DOHH2 (cell line): ENCODE data around the gene CKMT2.
"Not testable (repeated sequence)": the region's sequence is repeated elsewhere in the genome, so short reads cannot be mapped to it uniquely, and the experiment has no call there.

Source experiments
- H3F3A ChIP-seq: fragments of 200-600 bp; sonication (generic), shearing (Covaris generic); 2 replicates; pipeline ENCODE4 v1.6.0; 2016; ENCODE audit warnings: antibody characterized with exemption, mild to moderate bottlenecking; ENCODE audit not compliant: control insufficient read depth, insufficient read depth
- H3K27ac ChIP-seq: fragments of 200-600 bp; sonication (generic); 2 replicates; pipeline ENCODE4 v1.5.1; 2014; ENCODE audit warnings: low read depth, mild to moderate bottlenecking, low read length, moderate library complexity
- H3K27me3 ChIP-seq: fragments of 200-600 bp; sonication (generic); 2 replicates; pipeline ENCODE4 v1.6.1; 2014; ENCODE audit warnings: mild to moderate bottlenecking, low read length, mixed read lengths; ENCODE audit not compliant: control insufficient read depth
- H3K36me3 ChIP-seq: fragments of 200-600 bp; sonication (generic); 2 replicates; pipeline ENCODE4 v1.6.1; 2014; ENCODE audit warnings: mild to moderate bottlenecking, low read length, moderate library complexity, mixed read lengths; ENCODE audit not compliant: control insufficient read depth
- H3K4me1 ChIP-seq: fragments of 200-600 bp; sonication (generic); 2 replicates; pipeline ENCODE4 v1.6.1; 2014; ENCODE audit warnings: mild to moderate bottlenecking, low read length, mixed read lengths; ENCODE audit not compliant: control insufficient read depth
- H3K4me2 ChIP-seq: fragments of 200-600 bp; sonication (generic); 2 replicates; pipeline ENCODE4 v1.6.0; 2014; ENCODE audit warnings: mild to moderate bottlenecking, low read length, moderate library complexity
- H3K4me3 ChIP-seq: fragments of 200-600 bp; sonication (generic); 2 replicates; pipeline ENCODE4 v1.5.1; 2014; ENCODE audit warnings: mild to moderate bottlenecking, low read length, mixed read lengths
- H3K79me2 ChIP-seq: fragments of 200-600 bp; sonication (generic); 2 replicates; pipeline ENCODE4 v1.6.1; 2014; ENCODE audit warnings: mild to moderate bottlenecking, low read length, mixed read lengths; ENCODE audit not compliant: control insufficient read depth
- H3K9me2 ChIP-seq: fragments of 200-600 bp; sonication (generic); replicated peaks from 2 replicates; pipeline ENCODE4 v1.6.1; 2014; ENCODE audit warnings: mild to moderate bottlenecking, low read length, mixed read lengths; ENCODE audit not compliant: control insufficient read depth
- H3K9me3 ChIP-seq: fragments of 200-600 bp; sonication (generic); 2 replicates; pipeline ENCODE4 v1.6.1; 2014; ENCODE audit warnings: antibody characterized with exemption, low read length, mixed read lengths; ENCODE audit not compliant: control insufficient read depth, insufficient read depth
- H4K20me1 ChIP-seq: fragments of 200-600 bp; sonication (generic); 2 replicates; pipeline ENCODE4 v1.6.0; 2014; ENCODE audit warnings: low read depth, mild to moderate bottlenecking, antibody characterized with exemption, low read length, moderate library complexity; ENCODE audit not compliant: control insufficient read depth, insufficient read depth
- EZH2phosphoT487 ChIP-seq: fragments of 200-600 bp; sonication (generic); IDR thresholded peaks from 2 replicates; pipeline ENCODE4 v1.6.1; 2017; ENCODE audit warnings: borderline replicate concordance, mild to moderate bottlenecking, antibody characterized with exemption, low read length, moderate library complexity, mixed read lengths
- TF ChIP-seq, protein P1 (sequence below): fragments of 200-600 bp; sonication (generic); IDR thresholded peaks from one replicate; pipeline ENCODE4 v1.5.1; 2014; ENCODE audit warnings: antibody characterized with exemption, mild to moderate bottlenecking, low read depth, low read length; ENCODE audit not compliant: poor library complexity, severe bottlenecking

CKMT2 gene

GRCh38 chr5:81288021-81288433 lies 54.9 kb downstream of the CKMT2 start:
- peaks cover 6% of the 10 kb centered on the region for H3F3A ChIP-seq
- peak overlapping the region; percentile 49 for H3K4me3 ChIP-seq
- no peaks in the 10 kb centered on the region for H3K9me2 ChIP-seq
- H4K20me1 ChIP-seq, result no peaks in the 10 kb centered on the region
- peaks cover 22% of the 10 kb centered on the region for H3K9me3 ChIP-seq
- no peak for TF ChIP-seq EZH2phosphoT487
- TF ChIP-seq, protein P1, sequence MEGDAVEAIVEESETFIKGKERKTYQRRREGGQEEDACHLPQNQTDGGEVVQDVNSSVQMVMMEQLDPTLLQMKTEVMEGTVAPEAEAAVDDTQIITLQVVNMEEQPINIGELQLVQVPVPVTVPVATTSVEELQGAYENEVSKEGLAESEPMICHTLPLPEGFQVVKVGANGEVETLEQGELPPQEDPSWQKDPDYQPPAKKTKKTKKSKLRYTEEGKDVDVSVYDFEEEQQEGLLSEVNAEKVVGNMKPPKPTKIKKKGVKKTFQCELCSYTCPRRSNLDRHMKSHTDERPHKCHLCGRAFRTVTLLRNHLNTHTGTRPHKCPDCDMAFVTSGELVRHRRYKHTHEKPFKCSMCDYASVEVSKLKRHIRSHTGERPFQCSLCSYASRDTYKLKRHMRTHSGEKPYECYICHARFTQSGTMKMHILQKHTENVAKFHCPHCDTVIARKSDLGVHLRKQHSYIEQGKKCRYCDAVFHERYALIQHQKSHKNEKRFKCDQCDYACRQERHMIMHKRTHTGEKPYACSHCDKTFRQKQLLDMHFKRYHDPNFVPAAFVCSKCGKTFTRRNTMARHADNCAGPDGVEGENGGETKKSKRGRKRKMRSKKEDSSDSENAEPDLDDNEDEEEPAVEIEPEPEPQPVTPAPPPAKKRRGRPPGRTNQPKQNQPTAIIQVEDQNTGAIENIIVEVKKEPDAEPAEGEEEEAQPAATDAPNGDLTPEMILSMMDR, result no peak
- no peaks in the 10 kb centered on the region for H3K27me3 ChIP-seq
- peaks cover 62% of the 10 kb centered on the region for H3K4me1 ChIP-seq
- H3K79me2 ChIP-seq, result peaks cover 74% of the 10 kb centered on the region
- peak overlapping the region; percentile 66 for H3K4me2 ChIP-seq
- H3K27ac ChIP-seq, result peak overlapping the region; percentile 74
- peaks cover 13% of the 10 kb centered on the region for H3K36me3 ChIP-seq

- H3K9me2 ChIP-seq, result no peaks in the 10 kb centered on the region
These were observed 57.0 kb downstream of the CKMT2 start for GRCh38 chr5:81290146-81290545.

GRCh38 chr5:81292130-81292529 lies 59.0 kb downstream of the CKMT2 start:
- Histone ChIP-seq H3K27me3 (no peaks in the 10 kb centered on the region), H3K4me1 (peaks cover 41% of the 10 kb centered on the region), H3K4me2 (no peak overlapping the region), H3K79me2 (peaks cover 78% of the 10 kb centered on the region), H4K20me1 (no peaks in the 10 kb centered on the region), H3K9me2 (no peaks in the 10 kb centered on the region), H3K36me3 (peaks cover 18% of the 10 kb centered on the region), H3F3A (peaks cover 3% of the 10 kb centered on the region), H3K4me3 (no peak overlapping the region), H3K9me3 (peaks cover 25% of the 10 kb centered on the region), H3K27ac (no peak overlapping the region)
- no peak for TF ChIP-seq EZH2phosphoT487
- TF ChIP-seq, protein P1, result no peak

More at GRCh38 chr5:81290146-81290545, 57.0 kb downstream of the CKMT2 start:
- H3K27ac ChIP-seq, result no peak overlapping the region
- H3K27me3 ChIP-seq, result no peaks in the 10 kb centered on the region
- no peak overlapping the region; the same call in 1 of the 2 replicates for H3K4me2 ChIP-seq
- no peak for TF ChIP-seq EZH2phosphoT487
- TF ChIP-seq, protein P1, result no peak
- peaks cover 18% of the 10 kb centered on the region for H3K36me3 ChIP-seq
- peaks cover 61% of the 10 kb centered on the region for H3K4me1 ChIP-seq
- H4K20me1 ChIP-seq, result no peaks in the 10 kb centered on the region
- peaks cover 85% of the 10 kb centered on the region for H3K79me2 ChIP-seq
- no peak overlapping the region for H3K4me3 ChIP-seq
- peaks cover 25% of the 10 kb centered on the region for H3K9me3 ChIP-seq
- H3F3A ChIP-seq, result peaks cover 3% of the 10 kb centered on the region

DNA sequence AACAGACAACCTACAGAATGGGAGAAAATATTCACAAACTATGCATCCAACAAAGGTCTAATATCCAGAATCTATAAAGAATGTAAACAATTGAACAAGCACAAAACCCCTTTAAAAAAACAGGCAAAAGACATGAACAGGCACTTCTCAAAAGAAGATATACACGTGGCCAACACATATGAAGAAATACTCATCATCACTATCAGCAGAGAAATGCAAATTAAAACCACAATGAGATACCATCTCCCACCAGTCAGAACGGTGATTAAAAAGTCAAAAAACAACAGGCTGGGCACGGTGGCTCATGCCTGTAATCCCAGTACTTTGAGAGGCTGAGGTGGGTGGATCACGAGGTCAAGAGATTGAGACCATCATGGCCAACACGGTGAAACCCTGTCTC lies 60.9 kb downstream of the CKMT2 start:
- H3K4me3 ChIP-seq, H3K27me3 ChIP-seq, H4K20me1 ChIP-seq, H3K9me2 ChIP-seq, H3F3A ChIP-seq, H3K27ac ChIP-seq, H3K4me2 ChIP-seq: not testable (repeated sequence)
- Histone ChIP-seq H3K79me2 (peaks cover 79% of the 10 kb centered on the region), H3K4me1 (peaks cover 30% of the 10 kb centered on the region), H3K36me3 (peaks cover 21% of the 10 kb centered on the region), H3K9me3 (peaks cover 25% of the 10 kb centered on the region)
